Parathyroid adenoma (tissue), 2 donors: ENCODE measurements around the gene CWC25.

Experiments
- H2AFZ ChIP-seq: fragments of 300-600 bp; sonication (generic); one replicate; pipeline ENCODE4 v1.7.0; 2017; ENCODE audit warnings: antibody characterized with exemption, mild to moderate bottlenecking
- H3K27ac ChIP-seq: fragments of 300-600 bp; sonication (generic); one replicate; pipeline ENCODE4 v1.7.0; 2017
- H3K27me3 ChIP-seq: fragments of 300-600 bp; sonication (generic); one replicate; pipeline ENCODE4 v1.7.0; 2017; ENCODE audit warnings: low read length; ENCODE audit not compliant: control insufficient read depth, insufficient read depth
- H3K36me3 ChIP-seq: fragments of 300-600 bp; sonication (generic); one replicate; pipeline ENCODE4 v1.7.0; 2017; ENCODE audit warnings: low read length; ENCODE audit not compliant: control insufficient read depth, insufficient read depth
- H3K4me1 ChIP-seq: fragments of 300-600 bp; sonication (generic); one replicate; pipeline ENCODE4 v1.7.0; 2017; ENCODE audit warnings: control low read depth
- H3K4me2 ChIP-seq: fragments of 300-600 bp; sonication (generic); one replicate; pipeline ENCODE4 v1.7.0; 2017; ENCODE audit warnings: low read length
- H3K4me3 ChIP-seq: fragments of 300-600 bp; sonication (generic); one replicate; pipeline ENCODE4 v1.7.0; 2017; ENCODE audit warnings: low read depth, low read length
- H3K79me2 ChIP-seq: fragments of 300-600 bp; sonication (generic); one replicate; pipeline ENCODE4 v1.7.0; 2017; ENCODE audit warnings: control low read depth
- H3K9ac ChIP-seq: fragments of 300-600 bp; sonication (generic); one replicate; pipeline ENCODE4 v1.7.0; 2017; ENCODE audit warnings: mild to moderate bottlenecking
- H3K9me3 ChIP-seq: fragments of 300-600 bp; sonication (generic); one replicate; pipeline ENCODE4 v1.7.0; 2017; ENCODE audit warnings: low read length; ENCODE audit not compliant: control insufficient read depth
- CTCF ChIP-seq: fragments of 300-600 bp; sonication (generic); IDR thresholded peaks from one replicate; pipeline ENCODE4 v1.7.0; 2017; ENCODE audit warnings: antibody characterized with exemption, mild to moderate bottlenecking
- donor health status: primary hyperparathyroidism.

The CWC25 gene

DNA sequence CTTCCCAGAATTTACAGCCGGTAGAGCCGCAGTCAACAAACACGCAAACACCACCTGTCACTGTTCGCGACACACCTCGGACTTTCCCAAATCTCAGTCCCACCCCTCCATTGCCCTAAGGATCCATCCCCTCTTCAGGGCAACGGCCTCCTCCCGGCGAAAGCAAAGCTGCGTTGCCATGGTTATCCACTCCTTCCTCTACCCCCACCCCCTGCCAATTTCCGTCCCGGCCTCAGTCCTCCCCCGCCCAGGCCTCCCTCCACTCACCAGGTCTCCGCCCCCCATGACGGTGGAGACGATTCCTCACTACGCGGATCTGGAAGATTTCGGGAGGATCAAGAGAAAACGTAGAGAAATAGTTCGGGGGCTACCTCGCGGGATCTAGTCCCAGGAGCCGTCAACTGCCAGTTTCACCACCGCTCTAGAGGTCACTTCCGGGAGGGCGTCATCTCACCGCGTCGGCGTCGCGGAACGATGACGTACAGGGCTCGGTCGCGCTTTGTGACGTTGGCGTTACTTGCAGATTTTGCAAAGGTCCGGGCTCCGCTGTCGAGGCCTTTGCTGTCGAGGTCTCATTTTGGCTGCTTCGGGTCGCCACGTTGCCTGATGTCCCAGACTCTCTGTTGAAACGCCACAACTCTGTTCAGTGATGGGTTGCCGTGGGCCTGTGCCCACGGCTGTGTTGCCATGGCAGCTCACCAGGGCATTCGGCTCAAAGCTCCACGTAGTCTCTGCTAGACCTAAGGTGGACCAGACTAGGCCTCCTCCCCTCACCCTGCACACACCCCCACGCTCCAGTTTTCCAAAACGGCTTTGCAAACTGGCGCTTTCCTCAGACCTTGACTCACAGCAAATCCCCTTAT is at the start of gene CWC25:
TSS of gene CWC25 (minus strand) at position 423 of the 863 bp plus-strand sequence. CDS start at position 285, 138 bp downstream.
- H3K9ac ChIP-seq: peak within 1 kb of the TSS; percentile 82
- H3K9me3 ChIP-seq: no peaks in the 10 kb centered on the region
- H3K4me2 ChIP-seq: peak within 1 kb of the TSS; percentile 99
- no peak for TF ChIP-seq CTCF
- H3K79me2 ChIP-seq: peaks cover 45% of the 10 kb centered on the region
- no peaks in the 10 kb centered on the region for H3K36me3 ChIP-seq
- peak within 1 kb of the TSS; percentile 96 for H2AFZ ChIP-seq
- no peaks in the 10 kb centered on the region for H3K27me3 ChIP-seq
- H3K27ac ChIP-seq: peak within 1 kb of the TSS; percentile 94
- peaks cover 4% of the 10 kb centered on the region for H3K4me1 ChIP-seq
- peak within 1 kb of the TSS; percentile 100 for H3K4me3 ChIP-seq

- Histone ChIP-seq H3K4me3 (no peak overlapping the region), H3K79me2 (peaks cover 16% of the 10 kb centered on the region), H3K9me3 (no peaks in the 10 kb centered on the region), H3K27ac (no peak overlapping the region), H3K27me3 (no peaks in the 10 kb centered on the region), H3K4me2 (no peak overlapping the region), H2AFZ (no peak overlapping the region), H3K9ac (no peak overlapping the region), H3K36me3 (no peaks in the 10 kb centered on the region), H3K4me1 (peaks cover 17% of the 10 kb centered on the region)
- TF ChIP-seq CTCF: no peak
These were observed 48.7 kb upstream of the CWC25 start for GRCh38 chr17:38873640-38874380.

DNA sequence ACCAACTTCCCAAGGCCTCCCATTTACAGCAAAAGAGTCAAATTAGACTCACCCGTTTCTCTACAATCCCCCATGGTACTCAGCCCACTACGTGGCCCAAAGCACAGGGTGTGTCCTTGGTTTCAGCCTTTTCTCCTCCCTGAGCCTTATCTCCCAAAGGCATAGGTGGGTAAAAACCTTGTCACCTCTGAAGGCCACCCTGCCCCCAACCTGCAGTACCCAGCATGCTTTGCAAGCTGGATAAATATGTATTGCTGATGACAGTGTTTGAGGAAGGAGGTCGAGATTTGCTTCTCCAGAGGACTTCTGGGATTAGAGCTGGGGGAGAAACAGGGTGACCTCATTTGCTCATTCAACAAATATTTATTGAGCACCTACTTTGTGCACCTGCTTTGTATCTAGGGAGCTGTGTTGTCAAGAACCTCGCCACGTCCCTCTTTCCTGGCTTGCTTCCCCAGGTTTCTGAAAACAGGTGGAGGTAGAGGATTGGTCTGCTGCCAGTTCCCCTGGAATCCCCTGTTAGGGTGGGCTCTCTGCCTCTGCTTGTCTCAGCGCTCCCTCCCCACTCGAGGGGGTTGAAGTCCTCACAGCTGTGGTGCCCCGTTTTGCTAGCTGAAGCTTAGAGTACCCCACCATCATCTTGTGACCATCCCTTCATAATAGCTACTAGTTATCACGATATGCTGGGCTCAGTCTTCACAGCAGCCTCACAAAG is 47.7 kb upstream of the CWC25 start:
- no peak for TF ChIP-seq CTCF
- Histone ChIP-seq H3K36me3 (no peaks in the 10 kb centered on the region), H3K9ac (no peak overlapping the region), H3K79me2 (peaks cover 16% of the 10 kb centered on the region), H3K4me1 (peaks cover 17% of the 10 kb centered on the region), H2AFZ (no peak overlapping the region), H3K4me3 (peak overlapping the region; percentile 9), H3K27me3 (no peaks in the 10 kb centered on the region), H3K4me2 (no peak overlapping the region), H3K27ac (peak overlapping the region; percentile 8), H3K9me3 (no peaks in the 10 kb centered on the region)

GRCh38 chr17:38872027-38872511 is 46.9 kb upstream of the CWC25 start:
- no peaks in the 10 kb centered on the region for H3K27me3 ChIP-seq
- H3K27ac ChIP-seq: peak overlapping the region; percentile 56
- H2AFZ ChIP-seq: no peak overlapping the region
- H3K4me2 ChIP-seq: peak overlapping the region; percentile 86
- no peak overlapping the region for H3K9ac ChIP-seq
- no peaks in the 10 kb centered on the region for H3K36me3 ChIP-seq
- no peak overlapping the region for H3K4me3 ChIP-seq
- H3K9me3 ChIP-seq: no peaks in the 10 kb centered on the region
- no peak for TF ChIP-seq CTCF
- H3K4me1 ChIP-seq: peaks cover 17% of the 10 kb centered on the region
- H3K79me2 ChIP-seq: peaks cover 16% of the 10 kb centered on the region
